OCI-LY3 (cell line): Measurements from ENCODE around the gene CDK16.

Experiments used
- H2AFZ ChIP-seq: fragments of 200-600, 300-600 bp; shearing (Covaris generic); 2 replicates; pipeline ENCODE4 v1.6.0; 2014; ENCODE audit warnings: antibody characterized with exemption, low read depth, low read length
- H3K27ac ChIP-seq: fragments of 200-600, 300-600 bp; sonication (generic); 2 replicates; pipeline ENCODE4 v1.5.1; 2014; ENCODE audit warnings: mild to moderate bottlenecking, low read length, moderate library complexity, mixed read lengths
- H3K27me3 ChIP-seq: fragments of 200-600, 300-600 bp; sonication (generic); 2 replicates; pipeline ENCODE4 v1.6.1; 2014; ENCODE audit warnings: low read depth, low read length, mixed read lengths
- H3K36me3 ChIP-seq: fragments of 200-600, 300-600 bp; sonication (generic); replicated peaks from 2 replicates; pipeline ENCODE3; 2014; ENCODE audit warnings: low read depth, low read length, mixed read lengths
- H3K4me1 ChIP-seq: fragments of 300-600, 200-600 bp; sonication (generic); 2 replicates; pipeline ENCODE4 v1.6.1; 2014; ENCODE audit warnings: low read length, mixed read lengths
- H3K4me2 ChIP-seq: fragments of 200-600, 300-600 bp; sonication (generic); 2 replicates; pipeline ENCODE4 v1.6.1; 2014; ENCODE audit warnings: low read length, mixed read lengths
- H3K4me3 ChIP-seq: fragments of 300-600, 200-600 bp; sonication (generic); 2 replicates; pipeline ENCODE4 v1.5.1; 2014; ENCODE audit warnings: antibody characterized with exemption, mild to moderate bottlenecking, low read length, moderate library complexity
- H3K79me2 ChIP-seq: fragments of 300-600, 200-600 bp; shearing (Covaris generic); 2 replicates; pipeline ENCODE4 v1.6.1; 2014; ENCODE audit warnings: mild to moderate bottlenecking, low read length, mixed read lengths
- H3K9ac ChIP-seq: fragments of 300-600, 200-600 bp; shearing (Covaris generic); 2 replicates; pipeline ENCODE4 v1.6.0; 2014; ENCODE audit warnings: mild to moderate bottlenecking, low read length, moderate library complexity
- H3K9me3 ChIP-seq: fragments of 200-600, 300-600 bp; shearing (Covaris generic); 2 replicates; pipeline ENCODE4 v1.6.1; 2014; ENCODE audit warnings: low read length, mixed read lengths; ENCODE audit not compliant: insufficient read depth
- H4K20me1 ChIP-seq: fragments of 200-600, 300-600 bp; sonication (generic); 2 replicates; pipeline ENCODE4 v1.6.1; 2016; ENCODE audit warnings: low read length, mixed read lengths; ENCODE audit not compliant: insufficient read depth
- EZH2phosphoT487 ChIP-seq: fragments of 200-600 bp; shearing (Covaris generic); IDR thresholded peaks from 2 replicates; pipeline ENCODE4 v1.6.1; 2018; ENCODE audit warnings: antibody characterized with exemption, mixed run types, low read depth
- TF ChIP-seq, protein P1 (sequence below): fragments of 200-600, 300-600 bp; sonication (generic); IDR thresholded peaks from 2 replicates; pipeline ENCODE4 v1.5.1; 2014; ENCODE audit warnings: antibody characterized with exemption, low read length, low read depth

CDK16 gene

DNA sequence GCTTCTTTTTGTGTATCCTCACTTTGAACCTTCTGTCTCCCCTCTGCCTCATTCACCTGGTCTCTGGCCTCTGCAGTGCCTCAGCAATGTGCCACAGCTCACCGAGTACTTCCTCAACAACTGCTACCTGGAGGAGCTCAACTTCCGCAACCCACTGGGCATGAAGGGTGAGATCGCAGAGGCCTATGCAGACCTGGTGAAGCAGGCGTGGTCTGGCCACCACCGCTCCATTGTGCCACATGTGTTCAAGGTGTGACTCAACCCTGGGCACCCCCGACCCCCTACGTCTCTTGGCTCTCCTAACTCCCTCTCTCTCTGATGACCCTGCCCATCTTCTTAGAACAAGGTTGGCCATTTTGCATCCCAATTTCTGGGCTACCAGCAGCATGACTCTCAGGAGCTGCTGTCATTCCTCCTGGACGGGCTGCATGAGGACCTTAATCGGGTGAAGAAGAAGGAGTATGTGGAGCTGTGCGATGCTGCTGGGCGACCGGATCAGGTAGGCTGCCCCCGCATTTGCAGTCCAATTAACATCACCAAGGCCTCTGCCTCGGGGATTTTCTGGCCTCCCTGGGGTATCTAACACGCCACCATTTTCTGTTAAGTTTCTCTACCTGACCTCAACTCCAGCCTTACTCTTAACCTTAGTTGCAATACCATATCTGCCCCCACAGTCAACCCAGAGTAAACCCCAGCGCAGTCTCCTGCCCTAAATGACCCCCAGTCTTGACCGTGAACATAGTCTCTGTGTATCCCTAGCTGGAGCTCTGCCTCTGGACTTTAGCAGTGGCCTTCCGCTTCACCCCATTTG is 22.9 kb downstream of the CDK16 start:
- no peak overlapping the region for H3K9ac ChIP-seq
- H3K9me3 ChIP-seq, result no peaks in the 10 kb centered on the region
- H3K4me2 ChIP-seq, result no peak overlapping the region
- peaks cover 10% of the 10 kb centered on the region for H3K79me2 ChIP-seq
- no peak overlapping the region for H3K27ac ChIP-seq
- peaks cover 9% of the 10 kb centered on the region for H3K36me3 ChIP-seq
- TF ChIP-seq, protein P1, sequence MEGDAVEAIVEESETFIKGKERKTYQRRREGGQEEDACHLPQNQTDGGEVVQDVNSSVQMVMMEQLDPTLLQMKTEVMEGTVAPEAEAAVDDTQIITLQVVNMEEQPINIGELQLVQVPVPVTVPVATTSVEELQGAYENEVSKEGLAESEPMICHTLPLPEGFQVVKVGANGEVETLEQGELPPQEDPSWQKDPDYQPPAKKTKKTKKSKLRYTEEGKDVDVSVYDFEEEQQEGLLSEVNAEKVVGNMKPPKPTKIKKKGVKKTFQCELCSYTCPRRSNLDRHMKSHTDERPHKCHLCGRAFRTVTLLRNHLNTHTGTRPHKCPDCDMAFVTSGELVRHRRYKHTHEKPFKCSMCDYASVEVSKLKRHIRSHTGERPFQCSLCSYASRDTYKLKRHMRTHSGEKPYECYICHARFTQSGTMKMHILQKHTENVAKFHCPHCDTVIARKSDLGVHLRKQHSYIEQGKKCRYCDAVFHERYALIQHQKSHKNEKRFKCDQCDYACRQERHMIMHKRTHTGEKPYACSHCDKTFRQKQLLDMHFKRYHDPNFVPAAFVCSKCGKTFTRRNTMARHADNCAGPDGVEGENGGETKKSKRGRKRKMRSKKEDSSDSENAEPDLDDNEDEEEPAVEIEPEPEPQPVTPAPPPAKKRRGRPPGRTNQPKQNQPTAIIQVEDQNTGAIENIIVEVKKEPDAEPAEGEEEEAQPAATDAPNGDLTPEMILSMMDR, result no peak
- no peak for TF ChIP-seq EZH2phosphoT487
- no peak overlapping the region for H3K4me3 ChIP-seq
- no peaks in the 10 kb centered on the region for H4K20me1 ChIP-seq
- no peaks in the 10 kb centered on the region for H3K27me3 ChIP-seq
- H3K4me1 ChIP-seq, result no peaks in the 10 kb centered on the region
- no peak overlapping the region for H2AFZ ChIP-seq

DNA sequence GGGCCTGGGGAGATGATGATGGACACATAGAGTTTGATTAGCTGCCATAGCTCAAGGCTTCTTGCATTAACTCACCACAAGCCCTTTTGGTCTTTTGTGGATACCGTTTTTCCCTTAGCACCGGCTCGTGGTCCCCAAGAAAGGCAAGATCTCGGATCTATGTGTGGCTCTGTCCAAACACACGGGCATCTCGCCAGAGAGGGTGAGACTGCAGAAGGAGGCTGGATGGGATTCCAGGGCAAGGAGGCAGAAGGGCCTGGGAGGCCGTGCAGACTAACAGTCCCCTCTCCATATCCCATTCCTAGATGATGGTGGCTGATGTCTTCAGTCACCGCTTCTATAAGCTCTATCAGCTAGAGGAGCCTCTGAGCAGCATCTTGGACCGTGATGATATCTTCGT is 23.8 kb downstream of the CDK16 start:
- H3K27ac ChIP-seq, result no peak overlapping the region
- H3K27me3 ChIP-seq, result no peaks in the 10 kb centered on the region
- TF ChIP-seq, protein P1, result no peak
- TF ChIP-seq EZH2phosphoT487, result no peak
- H3K9me3 ChIP-seq, result no peaks in the 10 kb centered on the region
- no peak overlapping the region for H2AFZ ChIP-seq
- H3K9ac ChIP-seq, result no peak overlapping the region
- H4K20me1 ChIP-seq, result no peaks in the 10 kb centered on the region
- H3K36me3 ChIP-seq, result peaks cover 9% of the 10 kb centered on the region
- H3K4me2 ChIP-seq, result no peak overlapping the region
- H3K4me3 ChIP-seq, result no peak overlapping the region
- no peaks in the 10 kb centered on the region for H3K4me1 ChIP-seq
- peaks cover 1% of the 10 kb centered on the region for H3K79me2 ChIP-seq

DNA sequence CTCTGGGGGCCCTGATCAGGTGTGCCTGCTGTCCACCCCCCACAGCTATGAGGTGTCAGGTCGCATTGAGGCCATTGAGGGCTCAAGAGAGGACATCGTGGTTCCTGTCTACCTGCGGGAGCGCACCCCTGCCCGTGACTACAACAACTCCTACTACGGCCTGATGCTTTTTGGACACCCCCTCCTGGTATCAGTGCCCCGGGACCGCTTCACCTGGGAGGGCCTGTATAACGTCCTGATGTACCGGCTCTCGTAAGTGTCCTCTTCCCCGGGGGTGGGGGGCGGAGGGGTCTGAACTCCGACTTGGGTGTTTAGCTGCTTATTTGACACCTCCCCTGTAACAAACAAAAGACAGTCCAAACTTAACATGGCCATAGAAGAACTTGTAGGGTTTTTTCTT is 24.9 kb downstream of the CDK16 start:
- no peaks in the 10 kb centered on the region for H3K9me3 ChIP-seq
- no peaks in the 10 kb centered on the region for H3K79me2 ChIP-seq
- TF ChIP-seq, protein P1, result no peak
- TF ChIP-seq EZH2phosphoT487, result no peak
- H2AFZ ChIP-seq, result no peak overlapping the region
- H3K27ac ChIP-seq, result no peak overlapping the region
- H3K4me3 ChIP-seq, result no peak overlapping the region
- H3K9ac ChIP-seq, result no peak overlapping the region
- no peak overlapping the region for H3K4me2 ChIP-seq
- peaks cover 9% of the 10 kb centered on the region for H3K36me3 ChIP-seq
- no peaks in the 10 kb centered on the region for H3K27me3 ChIP-seq
- H4K20me1 ChIP-seq, result no peaks in the 10 kb centered on the region
- no peaks in the 10 kb centered on the region for H3K4me1 ChIP-seq

DNA sequence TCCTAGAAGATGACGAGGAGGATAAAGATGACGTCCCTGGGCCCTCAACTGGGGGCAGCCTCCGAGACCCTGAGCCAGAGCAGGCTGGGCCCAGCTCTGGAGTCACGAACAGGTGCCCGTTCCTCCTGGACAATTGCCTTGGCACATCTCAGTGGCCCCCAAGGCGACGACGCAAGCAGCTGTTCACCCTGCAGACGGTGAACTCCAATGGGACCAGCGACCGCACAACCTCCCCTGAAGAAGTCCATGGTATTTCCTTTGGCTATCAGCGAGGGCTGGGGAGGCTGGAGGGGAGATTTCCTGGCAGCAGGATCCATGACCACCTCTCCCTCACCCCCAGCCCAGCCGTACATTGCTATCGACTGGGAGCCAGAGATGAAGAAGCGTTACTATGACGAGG is 26.2 kb downstream of the CDK16 start:
- no peaks in the 10 kb centered on the region for H3K27me3 ChIP-seq
- TF ChIP-seq, protein P1, result no peak
- no peak for TF ChIP-seq EZH2phosphoT487
- H4K20me1 ChIP-seq, result no peaks in the 10 kb centered on the region

More for the DNA sequence above, 26.2 kb downstream of the CDK16 start:
- H3K4me2 ChIP-seq, result no peak overlapping the region
- no peak overlapping the region for H3K27ac ChIP-seq
- H3K79me2 ChIP-seq, result no peaks in the 10 kb centered on the region
- no peak overlapping the region for H3K4me3 ChIP-seq
- no peak overlapping the region for H3K9ac ChIP-seq
- H2AFZ ChIP-seq, result no peak overlapping the region
- H3K36me3 ChIP-seq, result peaks cover 9% of the 10 kb centered on the region
- peaks cover 10% of the 10 kb centered on the region for H3K4me1 ChIP-seq
- H3K9me3 ChIP-seq, result no peaks in the 10 kb centered on the region
